ENCODE results near the gene KCNQ5. TPM values are rescaled to one million over a fixed set of nuclear protein-coding genes. Genes with fewer than 3 reads are reported as not detected.
"Not testable (repeated sequence)": the region's sequence is repeated elsewhere in the genome, so short reads cannot be mapped to it uniquely, and the experiment has no call there.

The KCNQ5 gene
- total RNA-seq, 1 donor from 2014 or later, result 0.11 TPM

GRCh38 chr6:73231986-73232391 lies 610.1 kb downstream of the KCNQ5 start:
- Histone ChIP-seq H3K4me3 (no peak overlapping the region), H3K27me3 (ENCODE audit: low read depth) (no peaks in the 10 kb centered on the region), H3K36me3 (no peaks in the 10 kb centered on the region), H3K4me1 (no peaks in the 10 kb centered on the region), H3K27ac (replicated peaks) (no peak overlapping the region), H3K9me3 (replicated peaks) (no peaks in the 10 kb centered on the region)
- no peak for TF ChIP-seq CTCF (IDR thresholded peaks at IDR 0.05; ENCODE audit: borderline replicate concordance)
- intact Hi-C loops (cut with micrococcal nuclease), result no loop called here
- no peak for DNase-seq

- no peaks in the 10 kb centered on the region for H3K27me3 ChIP-seq (ENCODE audit: low read depth)
- H3K4me3 ChIP-seq, result no peak overlapping the region
- H3K9me3 ChIP-seq (replicated peaks), result no peaks in the 10 kb centered on the region
- intact Hi-C loops (cut with micrococcal nuclease), result no loop called here
- DNase-seq, result no peak
- H3K4me1 ChIP-seq, result no peaks in the 10 kb centered on the region
- TF ChIP-seq CTCF (IDR thresholded peaks at IDR 0.05; ENCODE audit: borderline replicate concordance), result no peak
- no peak overlapping the region for H3K27ac ChIP-seq (replicated peaks)
- H3K36me3 ChIP-seq, result no peaks in the 10 kb centered on the region
Measured at GRCh38 chr6:73233048-73233447, 611.2 kb downstream of the KCNQ5 start.

GRCh38 chr6:73233971-73234370 lies 612.1 kb downstream of the KCNQ5 start:
- H3K4me1 ChIP-seq; H3K4me3 ChIP-seq; H3K27me3 ChIP-seq (ENCODE audit: low read depth); DNase-seq; intact Hi-C loops (cut with micrococcal nuclease); H3K9me3 ChIP-seq (replicated peaks); H3K36me3 ChIP-seq; H3K27ac ChIP-seq (replicated peaks): not testable (repeated sequence)

- H3K36me3 ChIP-seq, result no peaks in the 10 kb centered on the region
- no peak for DNase-seq
- no peak for TF ChIP-seq CTCF (IDR thresholded peaks at IDR 0.05; ENCODE audit: borderline replicate concordance)
- no peak overlapping the region for H3K27ac ChIP-seq (replicated peaks)
- H3K9me3 ChIP-seq (replicated peaks), result no peaks in the 10 kb centered on the region
- no peaks in the 10 kb centered on the region for H3K4me1 ChIP-seq
- H3K4me3 ChIP-seq, result no peak overlapping the region
- no peaks in the 10 kb centered on the region for H3K27me3 ChIP-seq (ENCODE audit: low read depth)
- intact Hi-C loops (cut with micrococcal nuclease), result no loop called here
Measured at GRCh38 chr6:73234733-73235132, 612.9 kb downstream of the KCNQ5 start.

GRCh38 chr6:73236144-73236750 lies 614.4 kb downstream of the KCNQ5 start:
- Histone ChIP-seq H3K4me1 (peaks cover 3% of the 10 kb centered on the region), H3K27ac (replicated peaks) (no peak overlapping the region), H3K9me3 (replicated peaks) (no peaks in the 10 kb centered on the region), H3K27me3 (ENCODE audit: low read depth) (no peaks in the 10 kb centered on the region), H3K4me3 (no peak overlapping the region), H3K36me3 (no peaks in the 10 kb centered on the region)
- TF ChIP-seq CTCF (IDR thresholded peaks at IDR 0.05; ENCODE audit: borderline replicate concordance), result no peak
- intact Hi-C loops (cut with micrococcal nuclease), result no loop called here
- no peak for DNase-seq

GRCh38 chr6:73240730-73241129 lies 618.9 kb downstream of the KCNQ5 start:
- TF ChIP-seq CTCF (IDR thresholded peaks at IDR 0.05; ENCODE audit: borderline replicate concordance), result no peak
- intact Hi-C loops (cut with micrococcal nuclease), result no loop called here
- H3K36me3 ChIP-seq, result no peaks in the 10 kb centered on the region
- H3K27ac ChIP-seq (replicated peaks), result no peak overlapping the region
- no peak overlapping the region for H3K4me3 ChIP-seq
- no peaks in the 10 kb centered on the region for H3K9me3 ChIP-seq (replicated peaks)
- DNase-seq, result no peak
- H3K4me1 ChIP-seq, result peaks cover 3% of the 10 kb centered on the region
- H3K27me3 ChIP-seq (ENCODE audit: low read depth), result no peaks in the 10 kb centered on the region
